ENCODE results near the gene MRNIP. TPM values are rescaled to one million over a fixed set of nuclear protein-coding genes. Genes with fewer than 3 reads are reported as not detected.
"Not testable (repeated sequence)": the region's sequence is repeated elsewhere in the genome, so short reads cannot be mapped to it uniquely, and the experiment has no call there.

Gene MRNIP
- total and polyA plus RNA-seq, 2 experiments from 2014 or later, result 28.8 to 57.5 TPM

DNA sequence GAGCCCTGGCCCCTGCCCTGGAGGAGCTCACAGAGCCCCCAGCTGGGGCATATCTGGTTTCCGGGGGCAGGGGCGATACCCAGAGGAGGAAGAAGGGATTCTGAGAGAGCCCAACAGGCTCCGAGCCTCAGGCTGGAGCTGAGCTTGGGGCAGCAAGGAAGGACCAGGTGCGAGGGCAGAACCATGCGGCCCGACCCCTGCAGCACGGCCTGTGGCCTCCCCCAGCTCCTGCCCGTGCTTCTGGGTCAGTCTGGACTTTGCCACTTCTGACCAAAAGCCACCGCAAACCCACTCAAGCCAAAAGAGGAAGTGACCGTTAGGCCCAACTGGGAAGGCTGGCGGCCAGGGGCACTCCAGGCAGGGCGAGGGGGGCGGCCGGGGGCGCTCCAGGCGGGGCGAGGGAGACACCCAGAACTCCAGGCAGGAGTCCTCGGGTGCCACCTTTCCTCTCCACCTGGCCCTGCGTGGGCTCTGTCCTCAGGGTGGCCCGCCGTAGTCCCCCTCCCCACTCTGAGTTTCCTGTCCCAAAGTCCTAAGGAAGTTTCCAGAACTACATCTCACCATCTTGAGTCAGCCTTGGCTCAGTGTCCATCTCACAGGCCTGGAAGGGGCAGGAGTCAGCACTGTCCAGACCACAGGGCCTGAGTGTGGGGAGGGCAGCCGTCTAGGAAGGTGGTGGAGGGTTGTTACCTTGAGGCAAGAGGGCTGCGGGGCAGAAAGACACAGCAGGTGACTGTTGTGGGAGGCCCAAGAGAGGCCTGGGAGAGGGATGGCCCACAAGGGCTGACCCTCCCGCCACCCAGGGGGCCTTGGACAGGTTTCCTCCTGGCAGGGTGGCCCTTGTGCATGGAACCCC is 65.8 kb downstream of the MRNIP start:
- no peak for DNase-seq (ENCODE audit: low read depth in 1 of 2, low spot score in 1 of 2)

DNA sequence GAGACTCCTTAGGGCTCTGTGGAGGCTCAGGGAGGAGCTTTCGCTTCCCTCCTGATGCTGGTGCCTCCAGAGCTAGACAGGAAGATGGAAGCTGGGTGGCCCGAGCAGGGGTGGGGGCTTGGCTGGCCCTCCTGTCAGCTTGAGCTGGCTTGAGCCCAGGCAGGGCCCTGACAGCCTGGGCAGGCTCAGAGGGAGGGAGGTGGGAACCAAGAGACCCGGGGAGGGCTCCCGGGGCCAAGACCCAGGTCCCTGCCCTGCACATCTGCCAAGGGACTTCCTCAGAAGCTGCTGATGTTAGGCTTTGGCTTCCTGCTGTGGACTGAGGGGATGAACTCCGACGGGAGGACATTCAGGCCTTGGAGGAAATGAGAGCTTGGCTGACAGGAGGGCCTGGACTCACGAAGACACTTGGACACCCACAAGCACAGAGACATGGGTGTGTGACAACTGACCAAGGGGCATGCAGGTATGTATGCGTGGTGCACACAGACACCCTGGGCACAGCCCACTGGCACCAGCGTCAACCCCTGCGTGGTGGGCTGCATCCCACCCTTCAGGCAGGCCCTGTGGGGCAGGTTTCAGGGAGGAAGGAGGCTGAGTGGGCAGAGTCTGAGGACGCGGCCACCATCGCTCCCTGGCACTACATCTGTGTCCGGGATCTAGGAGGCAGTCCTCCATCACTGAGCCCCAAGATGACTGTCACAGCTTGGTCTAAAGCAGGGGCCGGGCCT is 66.6 kb downstream of the MRNIP start:
- Histone ChIP-seq H3K4me1 (ENCODE audit: low read depth) (no peaks in the 10 kb centered on the region), H3K36me3 (no peaks in the 10 kb centered on the region), H3K4me3 (no peak overlapping the region), H3K27me3 (no peaks in the 10 kb centered on the region), H3K27ac (no peak overlapping the region), H3K9me3 (ENCODE audit: low read depth) (no peaks in the 10 kb centered on the region)
- TF ChIP-seq, protein P1, sequence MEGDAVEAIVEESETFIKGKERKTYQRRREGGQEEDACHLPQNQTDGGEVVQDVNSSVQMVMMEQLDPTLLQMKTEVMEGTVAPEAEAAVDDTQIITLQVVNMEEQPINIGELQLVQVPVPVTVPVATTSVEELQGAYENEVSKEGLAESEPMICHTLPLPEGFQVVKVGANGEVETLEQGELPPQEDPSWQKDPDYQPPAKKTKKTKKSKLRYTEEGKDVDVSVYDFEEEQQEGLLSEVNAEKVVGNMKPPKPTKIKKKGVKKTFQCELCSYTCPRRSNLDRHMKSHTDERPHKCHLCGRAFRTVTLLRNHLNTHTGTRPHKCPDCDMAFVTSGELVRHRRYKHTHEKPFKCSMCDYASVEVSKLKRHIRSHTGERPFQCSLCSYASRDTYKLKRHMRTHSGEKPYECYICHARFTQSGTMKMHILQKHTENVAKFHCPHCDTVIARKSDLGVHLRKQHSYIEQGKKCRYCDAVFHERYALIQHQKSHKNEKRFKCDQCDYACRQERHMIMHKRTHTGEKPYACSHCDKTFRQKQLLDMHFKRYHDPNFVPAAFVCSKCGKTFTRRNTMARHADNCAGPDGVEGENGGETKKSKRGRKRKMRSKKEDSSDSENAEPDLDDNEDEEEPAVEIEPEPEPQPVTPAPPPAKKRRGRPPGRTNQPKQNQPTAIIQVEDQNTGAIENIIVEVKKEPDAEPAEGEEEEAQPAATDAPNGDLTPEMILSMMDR (IDR thresholded peaks at IDR 0.05; ENCODE audit: low read depth, low read length), result no peak
- no peak for DNase-seq (ENCODE audit: low read depth in 1 of 2, low spot score in 1 of 2)

More for the DNA sequence above, 65.8 kb downstream of the MRNIP start:
- no peaks in the 10 kb centered on the region for H3K4me1 ChIP-seq (ENCODE audit: low read depth)
- TF ChIP-seq, protein P1 (IDR thresholded peaks at IDR 0.05; ENCODE audit: low read depth, low read length), result no peak
- H3K9me3 ChIP-seq (ENCODE audit: low read depth), result no peaks in the 10 kb centered on the region
- H3K36me3 ChIP-seq, result no peaks in the 10 kb centered on the region
- no peak overlapping the region for H3K4me3 ChIP-seq
- H3K27me3 ChIP-seq, result no peaks in the 10 kb centered on the region
- H3K27ac ChIP-seq, result no peak overlapping the region

DNA sequence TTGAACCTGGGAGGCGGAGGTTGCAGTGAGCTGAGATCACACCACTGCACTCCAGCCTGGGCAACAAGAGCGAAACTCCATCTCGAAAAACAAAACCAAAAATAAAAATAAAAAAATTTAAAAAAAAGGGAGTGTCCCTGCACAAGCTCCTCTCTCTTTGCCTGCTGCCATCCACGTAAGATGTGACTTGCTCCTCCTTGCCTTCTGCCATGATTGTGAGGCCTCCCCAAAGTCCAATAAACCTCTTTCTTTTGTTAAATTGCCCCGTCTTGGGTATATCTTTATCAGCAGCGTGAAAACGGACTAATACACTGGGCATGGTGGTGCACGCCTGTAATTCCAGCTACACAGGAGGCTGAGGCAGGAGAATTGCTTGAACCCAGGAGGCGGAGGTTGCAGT is 69.3 kb downstream of the MRNIP start:
- not testable (repeated sequence) for H3K36me3 ChIP-seq; H3K4me1 ChIP-seq (ENCODE audit: low read depth); H3K27me3 ChIP-seq; H3K4me3 ChIP-seq; DNase-seq (ENCODE audit: low read depth in 1 of 2, low spot score in 1 of 2); H3K27ac ChIP-seq; H3K9me3 ChIP-seq (ENCODE audit: low read depth)

DNA sequence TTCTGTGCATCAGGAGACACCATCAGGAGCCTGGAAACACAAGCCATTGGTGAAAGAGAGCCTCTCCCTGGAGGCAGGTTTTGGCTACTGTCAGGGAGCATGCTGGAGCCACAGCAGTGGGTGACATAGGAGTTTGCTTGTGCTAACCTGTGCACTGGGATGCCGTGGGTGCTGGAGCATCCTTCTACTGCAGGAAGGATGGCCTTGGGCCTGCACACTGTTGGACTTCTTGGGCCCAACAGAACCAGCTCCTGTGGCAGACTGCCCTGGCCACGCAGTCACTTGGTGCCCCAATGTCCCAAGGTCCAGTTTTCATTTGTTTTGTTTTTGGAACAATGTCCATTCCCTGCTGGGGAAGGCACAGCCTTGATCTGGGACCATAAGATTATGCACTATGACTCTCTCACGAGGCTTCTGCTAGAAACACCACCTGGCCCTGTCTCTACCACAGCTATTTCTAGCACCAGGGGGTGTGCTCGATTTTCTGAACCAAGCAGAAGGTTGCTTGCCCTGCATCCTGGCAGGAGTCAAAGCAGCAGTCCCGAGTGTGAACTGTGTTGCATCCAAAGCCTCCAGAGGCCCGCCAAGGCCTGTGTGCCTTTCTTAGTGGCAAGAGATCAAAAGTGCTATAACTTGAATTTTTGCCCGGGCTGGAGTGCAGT is 70.3 kb downstream of the MRNIP start:
- Histone ChIP-seq H3K4me3 (no peak overlapping the region), H3K27ac (no peak overlapping the region), H3K27me3 (no peaks in the 10 kb centered on the region), H3K36me3 (no peaks in the 10 kb centered on the region), H3K4me1 (ENCODE audit: low read depth) (no peaks in the 10 kb centered on the region), H3K9me3 (ENCODE audit: low read depth) (no peaks in the 10 kb centered on the region)
- TF ChIP-seq, protein P1 (IDR thresholded peaks at IDR 0.05; ENCODE audit: low read depth, low read length), result no peak
- no peak for DNase-seq (ENCODE audit: low read depth in 1 of 2, low spot score in 1 of 2)

Other genes starting within 250 kb of the MRNIP start
- gene HNRNPH1, start 235.1 kb downstream of the MRNIP start, total RNA-seq, result 467 and 569 TPM in 2 replicates
- 119 and 126 TPM in 2 replicates for gene HNRNPH1, start 235.1 kb downstream of the MRNIP start, polyA plus RNA-seq
- 0.18 TPM in 1 of 2 replicates, not detected in the other for gene CBY3, start 177.8 kb downstream of the MRNIP start, total RNA-seq
- 0.18 and 2.6 TPM in 2 replicates for gene CBY3, start 177.8 kb downstream of the MRNIP start, polyA plus RNA-seq
- 319 and 464 TPM in 2 replicates for gene CANX, start 159.8 kb downstream of the MRNIP start, total RNA-seq
- 286 and 358 TPM in 2 replicates for gene CANX, start 159.8 kb downstream of the MRNIP start, polyA plus RNA-seq
- 35.8 and 38.8 TPM in 2 replicates for gene MAML1, start 126.0 kb downstream of the MRNIP start, total RNA-seq
- gene MAML1, start 126.0 kb downstream of the MRNIP start, polyA plus RNA-seq, result 14.4 and 24.2 TPM in 2 replicates
- gene LTC4S, start 64.8 kb downstream of the MRNIP start, total RNA-seq, result 5.3 and 10.2 TPM in 2 replicates
- gene LTC4S, start 64.8 kb downstream of the MRNIP start, polyA plus RNA-seq, result 7.8 and 14.0 TPM in 2 replicates
- 192 and 196 TPM in 2 replicates for gene MGAT4B, start 52.0 kb downstream of the MRNIP start, total RNA-seq
- gene MGAT4B, start 52.0 kb downstream of the MRNIP start, polyA plus RNA-seq, result 184 and 221 TPM in 2 replicates
- gene SQSTM1, start 37.9 kb downstream of the MRNIP start, total RNA-seq, result 110 and 115 TPM in 2 replicates
- 108 and 144 TPM in 2 replicates for gene SQSTM1, start 37.9 kb downstream of the MRNIP start, polyA plus RNA-seq
- 72.2 and 113 TPM in 2 replicates for gene TBC1D9B, start 49.1 kb upstream of the MRNIP start, total RNA-seq
- 63.6 and 64.5 TPM in 2 replicates for gene TBC1D9B, start 49.1 kb upstream of the MRNIP start, polyA plus RNA-seq
- 73.0 and 83.0 TPM in 2 replicates for gene RNF130, start 212.9 kb upstream of the MRNIP start, total RNA-seq
- gene RNF130, start 212.9 kb upstream of the MRNIP start, polyA plus RNA-seq, result 60.3 and 69.6 TPM in 2 replicates